T1000 (cell line): ENCODE results near the gene SIGLEC12.
"Not testable (repeated sequence)": the region's sequence is repeated elsewhere in the genome, so short reads cannot be mapped to it uniquely, and the experiment has no call there.

Source experiments
- DNase-seq: peaks from one replicate; lab custom pipeline; 2025; ENCODE audit warnings: mixed read lengths; lab: John Stamatoyannopoulos, UW

The SIGLEC12 gene

GRCh38 chr19:51524666-51525264 lies 23.2 kb upstream of the SIGLEC12 start:
- no peak for DNase-seq

GRCh38 chr19:51521781-51522180 lies 20.2 kb upstream of the SIGLEC12 start:
- no peak for DNase-seq

- no peak for DNase-seq
Measured at GRCh38 chr19:51521357-51521756, 19.8 kb upstream of the SIGLEC12 start.

GRCh38 chr19:51520728-51521127 lies 19.1 kb upstream of the SIGLEC12 start:
- no peak for DNase-seq

- no peak for DNase-seq
Measured at GRCh38 chr19:51514866-51515481, 13.4 kb upstream of the SIGLEC12 start.

GRCh38 chr19:51513968-51514367 lies 12.4 kb upstream of the SIGLEC12 start:
- no peak for DNase-seq

- DNase-seq = no peak
Measured at GRCh38 chr19:51511353-51511752, 9.8 kb upstream of the SIGLEC12 start.

- no peak for DNase-seq
Measured at GRCh38 chr19:51509823-51510660, 8.4 kb upstream of the SIGLEC12 start.

- DNase-seq = no peak
Measured at GRCh38 chr19:51508059-51508733, 6.6 kb upstream of the SIGLEC12 start.

- no peak for DNase-seq
Measured at GRCh38 chr19:51507640-51508058, 6.0 kb upstream of the SIGLEC12 start.

GRCh38 chr19:51507192-51507591 lies 5.6 kb upstream of the SIGLEC12 start:
- no peak for DNase-seq

- DNase-seq = no peak
Measured at GRCh38 chr19:51505904-51506303, 4.3 kb upstream of the SIGLEC12 start.

GRCh38 chr19:51503896-51504295 lies 2.3 kb upstream of the SIGLEC12 start:
- no peak for DNase-seq

- DNase-seq = no peak
Measured at GRCh38 chr19:51503286-51503817, 1.8 kb upstream of the SIGLEC12 start.

- DNase-seq = not testable (repeated sequence)
Measured at GRCh38 chr19:51500931-51501330, 669 bp downstream of the SIGLEC12 start.

GRCh38 chr19:51497666-51498065 lies 3.9 kb downstream of the SIGLEC12 start:
- no peak for DNase-seq

GRCh38 chr19:51493776-51494175 lies 7.8 kb downstream of the SIGLEC12 start:
- DNase-seq = no peak

GRCh38 chr19:51491586-51491985 lies 10.0 kb downstream of the SIGLEC12 start:
- DNase-seq = no peak

- DNase-seq = no peak
Measured at GRCh38 chr19:51490676-51491075, 10.9 kb downstream of the SIGLEC12 start.

- no peak for DNase-seq
Measured at GRCh38 chr19:51489113-51489512, 12.5 kb downstream of the SIGLEC12 start.

GRCh38 chr19:51488491-51488890 lies 13.1 kb downstream of the SIGLEC12 start:
- DNase-seq = no peak

- no peak for DNase-seq
Measured at GRCh38 chr19:51485960-51486660, 15.5 kb downstream of the SIGLEC12 start.
